ENCODE data around the gene SNORC.

SNORC gene

GRCh38 chr2:232925153-232925820, 55.2 kb downstream of the SNORC start:
- no peak for TF ChIP-seq CTCF (IDR thresholded peaks at IDR 0.05)

GRCh38 chr2:232925821-232926156, 55.7 kb downstream of the SNORC start:
- TF ChIP-seq CTCF (IDR thresholded peaks at IDR 0.05), result no peak

- TF ChIP-seq CTCF (IDR thresholded peaks at IDR 0.05), result no peak
These were observed 56.4 kb downstream of the SNORC start for GRCh38 chr2:232926431-232926939.

- TF ChIP-seq CTCF (IDR thresholded peaks at IDR 0.05), result no peak
These were observed 57.1 kb downstream of the SNORC start for GRCh38 chr2:232927032-232927792.

- TF ChIP-seq CTCF (IDR thresholded peaks at IDR 0.05), result no peak
These were observed 57.9 kb downstream of the SNORC start for GRCh38 chr2:232927793-232928550.

Measured in LNCAP (cell line).